Measurements from ENCODE around the gene UCP2. TPM values are rescaled to one million over a fixed set of nuclear protein-coding genes. Genes with fewer than 3 reads are reported as not detected.

UCP2 gene, protein sequence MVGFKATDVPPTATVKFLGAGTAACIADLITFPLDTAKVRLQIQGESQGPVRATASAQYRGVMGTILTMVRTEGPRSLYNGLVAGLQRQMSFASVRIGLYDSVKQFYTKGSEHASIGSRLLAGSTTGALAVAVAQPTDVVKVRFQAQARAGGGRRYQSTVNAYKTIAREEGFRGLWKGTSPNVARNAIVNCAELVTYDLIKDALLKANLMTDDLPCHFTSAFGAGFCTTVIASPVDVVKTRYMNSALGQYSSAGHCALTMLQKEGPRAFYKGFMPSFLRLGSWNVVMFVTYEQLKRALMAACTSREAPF
- total RNA-seq (2014; rRNA removed; shearing (Covaris generic)), result 13.7 and 27.2 TPM in 2 replicates

DNA sequence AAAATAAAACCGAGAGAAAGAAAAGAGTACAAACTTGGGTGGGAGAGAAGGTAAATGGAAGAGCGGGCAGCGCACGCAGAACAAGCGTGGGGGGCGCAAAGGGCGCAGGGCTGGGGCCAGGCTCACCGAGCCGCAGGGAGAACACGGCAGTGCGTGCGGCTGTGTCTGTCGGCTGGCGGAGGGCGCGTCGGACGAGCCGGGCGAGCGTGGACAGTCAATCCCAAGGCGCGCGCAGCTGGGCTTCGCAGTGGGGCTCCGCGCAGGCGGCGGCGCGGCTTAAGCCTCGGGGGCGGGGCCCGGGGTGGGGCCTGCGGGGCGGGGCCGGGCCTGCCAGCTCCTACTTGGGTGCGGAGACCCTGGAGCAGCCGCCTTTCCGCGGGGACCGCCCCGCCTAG, at the start of gene UCP2:
Gene UCP2 (minus strand): TSS at position 249 of the 395 bp plus-strand sequence. CDS start 4,465 bp downstream, outside the sequence.
- DNase-seq (ENCODE audit: low read depth), result peak; percentile 92

DNA sequence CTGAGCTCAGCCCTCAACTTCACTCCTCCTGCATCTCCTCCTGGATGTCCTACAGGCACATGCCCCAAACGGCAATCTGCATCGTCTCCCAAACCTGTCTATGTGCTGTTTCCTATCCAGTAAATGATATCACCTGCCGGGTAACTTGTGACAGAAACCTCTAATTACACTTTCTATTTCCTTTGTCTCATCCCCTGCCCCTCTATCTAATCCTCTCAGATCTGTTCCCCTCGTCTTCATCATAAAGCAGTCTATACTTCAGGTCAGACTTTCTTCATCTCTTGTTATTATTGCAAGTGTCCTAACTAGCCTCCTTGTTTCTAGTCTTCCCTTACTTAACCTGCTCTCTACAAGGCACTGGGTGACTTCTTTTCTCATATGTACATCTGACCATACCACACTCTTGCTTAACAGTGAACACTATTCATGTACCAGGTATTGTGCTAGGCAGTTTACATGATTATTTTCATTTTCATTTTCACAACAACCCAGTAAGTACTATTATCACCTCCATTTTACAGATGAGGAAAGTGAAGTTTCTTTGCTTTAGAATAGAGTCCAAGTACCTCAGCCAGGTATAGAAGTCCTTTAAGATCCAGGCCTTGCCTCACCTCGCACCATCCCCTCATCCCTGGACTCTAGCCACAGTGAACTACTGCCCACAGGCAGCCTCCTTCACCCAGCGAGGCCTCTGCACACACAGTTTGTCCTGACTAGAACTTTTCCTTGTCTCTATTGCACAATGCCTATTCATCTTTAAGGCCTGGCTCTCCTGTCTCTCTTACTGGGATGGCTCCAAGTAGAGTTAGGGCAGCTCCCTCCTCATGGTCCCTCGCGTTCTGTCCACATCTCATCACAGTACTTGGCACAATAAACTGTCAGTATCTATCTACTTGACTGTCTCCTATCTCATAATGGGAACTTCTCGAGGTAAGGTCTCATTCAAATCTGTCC, 48.4 kb upstream of the UCP2 start:
- no peak for DNase-seq (ENCODE audit: low read depth)

DNA sequence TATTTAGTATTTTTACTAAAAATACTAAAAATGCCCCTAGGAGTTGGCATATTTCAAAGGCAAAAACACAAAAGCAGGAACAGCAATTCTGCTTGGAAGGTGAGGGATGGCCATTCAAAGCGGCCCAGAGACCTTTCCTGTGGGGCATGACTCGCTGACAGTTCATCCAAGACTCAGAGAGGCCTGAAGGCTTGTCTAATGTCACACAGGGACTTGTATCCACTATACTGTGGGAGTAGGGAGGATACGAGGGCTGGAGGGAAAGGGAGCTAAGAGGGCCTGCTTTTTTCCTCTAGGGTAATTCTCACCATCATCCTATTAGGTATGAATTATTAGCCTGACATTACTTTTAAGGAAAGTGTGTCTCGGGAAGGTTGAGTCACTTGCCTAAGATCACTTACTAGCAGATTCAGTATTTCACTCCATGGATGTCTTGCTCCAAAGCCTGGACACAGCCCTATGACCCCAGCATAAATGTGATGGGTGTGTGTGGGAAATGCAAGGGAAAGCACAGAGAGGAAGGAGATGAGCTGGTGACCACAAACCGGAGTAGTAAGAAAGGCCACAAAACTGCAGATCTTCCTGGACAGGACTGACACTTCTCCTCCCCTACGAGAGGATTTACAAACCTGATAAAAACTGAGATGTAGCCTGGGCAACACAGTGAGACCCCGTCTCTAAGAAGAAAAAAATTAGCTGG, 43.0 kb upstream of the UCP2 start:
- DNase-seq (ENCODE audit: low read depth), result peak; percentile 41

DNA sequence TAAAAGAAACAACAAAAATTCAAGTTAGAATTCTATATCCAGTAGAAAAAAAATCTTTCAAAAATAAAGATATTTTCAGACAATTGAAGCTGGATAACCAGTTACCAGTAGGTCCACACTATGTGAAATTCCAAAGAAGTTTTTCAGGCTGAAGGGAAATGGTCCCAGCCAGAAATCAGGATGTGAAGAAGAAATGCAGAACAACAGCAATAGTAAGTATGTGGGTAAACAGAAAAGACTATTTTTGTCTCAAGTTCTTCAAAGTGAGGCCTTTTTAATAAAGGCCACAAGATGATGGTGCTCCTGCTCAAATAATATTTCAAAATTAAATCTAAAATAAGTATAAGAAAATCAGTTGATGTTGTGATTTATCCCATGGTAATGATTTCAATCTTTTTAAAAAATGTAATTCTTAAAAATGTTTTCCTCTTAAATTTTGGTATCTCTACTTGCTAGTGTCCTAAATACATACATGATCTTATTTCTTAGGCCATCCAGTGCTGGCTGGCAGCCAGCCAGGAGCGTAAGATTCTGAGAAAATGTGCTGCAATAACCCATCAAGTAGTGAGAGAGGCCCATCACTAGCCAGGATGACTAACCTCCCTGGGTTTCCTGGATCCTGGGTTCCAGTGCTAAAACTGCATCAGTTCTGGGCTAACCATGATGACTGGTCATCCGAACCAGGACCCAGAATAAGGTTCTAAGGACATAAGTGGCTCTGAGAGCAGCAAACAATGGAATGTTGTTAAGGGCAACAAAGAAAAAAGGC, 41.8 kb upstream of the UCP2 start:
- DNase-seq (ENCODE audit: low read depth), result peak; percentile 13

DNA sequence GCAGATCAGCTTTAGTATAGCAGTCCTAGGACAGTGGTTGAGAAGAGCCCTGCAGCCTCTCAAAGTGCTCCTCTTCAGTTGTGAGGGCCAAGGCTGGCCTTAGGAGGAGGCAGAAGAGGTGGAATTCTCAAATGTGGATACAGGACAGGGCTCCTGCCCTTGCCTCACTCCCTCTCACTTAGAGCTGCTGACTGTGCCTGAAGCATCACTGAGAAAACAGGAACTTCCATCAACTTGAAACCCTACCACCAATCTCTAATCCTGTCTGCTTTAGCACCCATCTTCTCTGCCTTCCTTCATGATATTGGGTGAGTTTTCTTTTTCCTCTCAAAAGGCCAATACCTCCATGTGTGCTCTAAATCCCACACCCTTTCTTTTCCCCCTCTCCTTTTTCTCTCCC, 40.6 kb upstream of the UCP2 start:
- no peak for DNase-seq (ENCODE audit: low read depth)

DNA sequence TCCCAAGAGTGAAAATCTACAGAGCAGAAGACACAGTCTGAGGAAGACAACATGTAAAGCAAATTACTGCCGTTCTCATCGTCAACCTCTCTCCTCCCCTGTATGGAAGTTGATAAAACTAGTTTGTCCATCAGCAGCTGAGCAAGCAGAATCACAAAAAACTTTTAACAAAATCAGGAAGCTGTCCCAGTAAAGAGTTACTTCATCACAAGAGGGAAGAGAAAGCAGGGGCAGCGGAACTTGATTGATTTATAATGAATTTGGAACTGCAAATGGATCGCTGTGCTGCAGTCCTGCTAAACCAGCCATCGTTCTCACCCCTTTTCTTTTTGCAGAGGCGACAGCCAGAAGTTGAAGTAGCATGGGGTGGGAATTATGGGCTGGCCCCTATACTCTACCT, 39.9 kb upstream of the UCP2 start:
- no peak for DNase-seq (ENCODE audit: low read depth)

DNA sequence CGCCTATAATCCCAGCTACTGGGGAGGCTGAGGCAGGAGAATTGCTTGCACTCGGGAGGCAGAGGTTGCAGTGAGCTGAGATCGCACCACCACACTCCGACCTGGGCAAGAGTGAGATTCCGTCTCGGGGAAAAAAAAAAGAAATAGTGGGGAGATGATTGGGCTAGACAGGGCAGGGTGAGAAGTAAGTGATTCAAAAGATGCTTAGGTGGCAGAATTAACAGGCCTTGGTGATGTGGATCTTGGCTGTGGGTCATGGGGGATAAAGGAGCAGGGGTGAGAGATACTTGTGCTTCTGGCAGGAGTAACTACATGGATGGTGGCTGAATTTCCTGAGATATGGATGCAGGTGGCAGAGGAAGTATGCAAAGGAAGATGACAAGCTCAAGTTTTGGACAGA, 39.4 kb upstream of the UCP2 start:
- no peak for DNase-seq (ENCODE audit: low read depth)

DNA sequence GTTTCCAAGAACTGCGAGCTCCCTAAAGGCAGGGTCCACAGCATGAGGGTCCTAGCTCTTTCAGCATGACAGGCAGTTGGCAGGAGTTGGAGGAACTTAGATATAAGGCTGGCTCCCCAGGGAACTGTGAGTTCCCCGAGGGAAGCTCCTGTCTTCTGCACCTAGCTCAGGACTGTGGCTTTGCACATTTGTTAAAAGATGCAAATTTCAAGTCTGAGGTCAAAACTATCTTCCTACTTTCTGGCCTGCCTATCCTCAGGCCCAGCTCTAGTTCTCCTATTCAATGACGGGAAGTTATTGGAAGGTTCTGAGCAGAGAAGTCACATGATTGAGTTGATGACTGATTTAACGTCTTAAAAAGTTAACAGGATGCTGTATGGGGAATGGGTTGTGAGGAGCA, 37.9 kb upstream of the UCP2 start:
- DNase-seq (ENCODE audit: low read depth), result no peak

DNA sequence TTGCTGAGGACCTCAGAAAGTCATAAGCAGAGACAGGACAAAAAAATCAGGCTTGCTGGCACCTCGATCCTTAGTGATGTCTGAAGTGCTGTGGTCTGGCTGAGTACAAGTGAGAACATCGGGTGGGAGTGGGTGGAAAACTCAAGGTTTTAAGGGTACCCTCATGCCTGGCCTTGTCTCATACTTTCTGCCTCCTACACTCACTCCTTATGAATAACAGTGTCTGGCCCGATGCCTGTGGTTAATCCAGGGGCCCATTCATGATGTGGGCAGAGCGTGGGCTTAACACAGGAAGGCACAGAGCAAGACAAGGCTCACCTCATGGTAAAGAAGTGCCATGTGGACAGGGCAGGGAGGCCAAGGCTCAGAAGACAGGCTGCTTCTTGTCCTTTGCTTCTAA, 37.2 kb upstream of the UCP2 start:
- peak; percentile 39 for DNase-seq (ENCODE audit: low read depth)

DNA sequence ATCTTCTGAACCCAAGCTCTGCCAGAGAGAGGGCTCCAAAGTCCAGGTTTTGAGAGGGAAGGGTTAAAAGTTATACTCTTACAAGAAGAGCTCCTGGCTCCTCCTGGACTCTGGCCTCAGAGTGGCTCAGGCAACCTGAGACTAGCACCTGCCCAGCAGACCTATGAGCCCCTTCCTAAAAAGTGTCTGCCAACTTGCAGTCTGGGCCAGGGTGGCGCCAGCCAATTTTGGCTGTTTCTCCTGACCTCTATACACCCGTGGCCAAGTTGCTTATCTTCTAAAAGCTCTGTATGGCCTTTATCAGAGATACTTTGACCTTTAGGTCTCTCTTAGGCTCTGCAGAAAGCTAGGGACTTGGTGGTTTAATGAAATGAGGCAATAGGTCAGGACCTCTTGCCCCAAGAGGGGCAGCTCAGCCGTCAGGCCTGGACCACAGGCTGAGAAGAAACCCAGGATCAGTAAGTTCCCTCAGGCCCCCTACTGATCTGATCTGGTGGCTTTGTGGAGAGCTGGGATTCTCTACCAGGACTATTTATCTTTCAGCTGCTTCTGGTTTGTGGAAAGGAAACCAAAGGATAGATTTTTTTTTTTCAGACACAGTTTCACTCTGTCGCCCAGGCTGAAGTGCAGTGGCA, 36.6 kb upstream of the UCP2 start:
- no peak for DNase-seq (ENCODE audit: low read depth)

DNA sequence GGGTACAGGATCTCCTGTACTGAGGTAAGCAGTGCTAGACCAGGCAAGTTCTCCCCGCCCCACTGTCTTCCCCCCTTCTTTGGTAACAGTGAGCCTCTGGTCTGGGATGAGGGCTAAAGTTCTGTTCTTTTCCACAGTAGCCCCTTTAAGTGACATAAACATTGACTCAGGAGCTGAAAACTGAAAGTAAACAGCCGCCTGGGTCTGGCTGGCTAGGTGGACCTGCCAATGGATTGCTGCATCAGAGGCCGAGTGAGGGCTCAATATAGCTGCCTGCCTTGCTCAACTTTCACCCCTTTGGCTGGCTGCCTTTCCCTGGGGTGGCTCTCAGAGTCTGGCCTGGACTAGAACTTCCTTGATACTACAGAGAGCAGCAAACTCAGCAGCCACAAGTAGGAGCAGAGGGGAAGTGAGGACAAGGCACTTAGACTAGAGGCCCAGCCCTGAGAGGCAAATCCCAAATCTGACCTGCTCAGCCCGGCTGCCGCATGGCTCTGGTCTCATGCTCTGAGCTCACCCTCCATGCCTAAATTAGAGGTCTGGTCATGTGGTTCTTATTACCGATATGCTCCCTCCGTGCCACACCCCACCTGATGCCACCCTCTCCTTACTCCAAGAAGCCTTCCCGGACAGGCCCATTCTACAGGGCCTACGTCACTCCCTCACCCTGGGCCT, 35.8 kb upstream of the UCP2 start:
- peak; percentile 66 for DNase-seq (ENCODE audit: low read depth)

DNA sequence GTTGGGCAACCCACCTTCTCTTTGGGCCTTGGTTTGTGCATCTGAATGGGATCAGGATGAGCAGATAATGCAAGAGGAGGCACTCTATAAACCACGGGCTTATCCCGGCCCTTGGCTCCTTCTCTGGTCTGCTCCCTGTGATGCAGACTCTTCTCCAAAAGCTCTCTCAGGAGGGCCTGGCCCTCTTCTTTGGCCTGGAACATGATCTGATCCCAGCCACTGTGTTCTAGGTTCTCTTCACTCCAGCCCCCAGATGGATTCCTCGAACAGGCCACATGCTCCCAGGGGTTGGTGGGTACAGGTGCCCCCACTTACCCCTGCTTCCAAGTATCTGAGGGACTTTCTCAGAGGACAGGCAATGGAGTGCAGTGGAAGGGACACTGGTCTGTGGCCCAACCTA, 35.0 kb upstream of the UCP2 start:
- DNase-seq (ENCODE audit: low read depth), result no peak

DNA sequence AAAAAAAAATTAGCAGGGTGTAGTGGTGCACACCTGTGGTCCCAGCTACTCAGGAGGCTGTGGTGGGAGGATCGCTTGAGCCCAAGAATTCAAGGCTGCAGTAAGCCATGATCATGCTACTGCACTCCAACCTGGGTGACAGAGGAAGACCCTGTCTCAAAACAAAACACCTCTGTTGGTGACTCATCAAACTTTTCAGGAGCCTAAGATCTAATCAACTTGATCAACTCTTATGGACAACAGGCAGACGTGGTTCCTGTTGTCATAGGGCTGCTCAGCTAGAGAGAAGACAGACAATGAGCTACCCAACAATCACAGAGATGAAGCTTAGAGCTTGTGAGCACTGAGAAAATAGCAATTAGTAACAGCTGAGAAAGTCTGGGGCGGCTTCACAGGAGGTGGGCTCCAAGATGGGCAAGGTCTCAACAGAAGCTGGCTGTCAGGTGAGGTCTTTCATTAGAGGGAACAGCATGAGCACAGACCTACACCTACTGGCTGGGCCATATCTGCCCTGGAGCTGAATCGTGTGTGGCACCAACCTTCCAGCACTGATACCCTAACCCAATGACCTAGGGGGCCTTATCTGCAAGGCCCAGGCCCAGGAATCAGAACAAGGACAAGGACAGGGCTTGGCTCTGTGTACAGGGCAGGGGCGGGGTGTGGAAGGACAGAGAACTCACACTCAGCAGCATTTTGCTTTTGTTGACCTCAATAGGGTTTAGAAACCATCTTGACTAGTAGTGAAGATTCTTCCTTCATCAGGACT, 33.5 kb upstream of the UCP2 start:
- no peak for DNase-seq (ENCODE audit: low read depth)

DNA sequence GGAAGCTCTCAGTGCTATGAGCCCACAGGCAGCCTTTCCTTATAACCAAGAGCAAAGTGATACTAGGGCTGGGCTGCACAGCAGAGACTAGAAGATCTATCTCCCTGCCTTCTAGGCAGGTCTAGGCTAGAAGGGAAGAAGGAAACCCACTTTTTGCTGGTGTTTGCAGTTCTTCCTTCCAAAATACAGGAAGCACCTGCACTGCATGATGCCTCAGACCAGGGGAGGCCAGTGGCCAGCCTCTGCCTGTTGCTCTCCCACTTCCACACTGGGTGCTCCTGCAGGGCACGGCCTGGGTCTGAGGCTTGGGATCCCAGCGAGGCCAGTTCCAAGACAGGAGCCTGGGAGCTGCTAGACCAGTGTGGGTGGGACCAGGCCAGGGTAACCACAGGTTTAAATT, 32.2 kb upstream of the UCP2 start:
- no peak for DNase-seq (ENCODE audit: low read depth)

DNA sequence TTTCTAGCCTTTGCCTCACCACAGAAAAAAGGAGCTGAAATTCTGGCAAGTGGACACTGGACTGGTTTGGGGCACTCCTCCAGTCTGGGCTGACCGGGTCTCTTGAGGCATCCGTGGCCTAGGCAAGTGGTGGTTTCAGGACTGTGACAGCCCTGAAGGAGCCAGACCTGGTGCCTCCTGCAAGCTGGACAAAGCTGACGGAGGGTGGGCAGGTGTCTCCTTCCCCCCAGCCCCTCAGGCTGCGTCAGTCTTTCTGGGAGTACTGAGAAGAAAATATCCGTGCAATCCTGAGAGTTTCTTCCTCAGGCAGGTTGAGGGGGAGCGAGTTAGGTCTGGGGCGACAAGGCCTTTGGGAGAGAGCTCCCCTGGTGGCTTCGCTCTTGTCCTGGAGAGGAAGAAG, 30.5 kb upstream of the UCP2 start:
- DNase-seq (ENCODE audit: low read depth), result no peak

DNA sequence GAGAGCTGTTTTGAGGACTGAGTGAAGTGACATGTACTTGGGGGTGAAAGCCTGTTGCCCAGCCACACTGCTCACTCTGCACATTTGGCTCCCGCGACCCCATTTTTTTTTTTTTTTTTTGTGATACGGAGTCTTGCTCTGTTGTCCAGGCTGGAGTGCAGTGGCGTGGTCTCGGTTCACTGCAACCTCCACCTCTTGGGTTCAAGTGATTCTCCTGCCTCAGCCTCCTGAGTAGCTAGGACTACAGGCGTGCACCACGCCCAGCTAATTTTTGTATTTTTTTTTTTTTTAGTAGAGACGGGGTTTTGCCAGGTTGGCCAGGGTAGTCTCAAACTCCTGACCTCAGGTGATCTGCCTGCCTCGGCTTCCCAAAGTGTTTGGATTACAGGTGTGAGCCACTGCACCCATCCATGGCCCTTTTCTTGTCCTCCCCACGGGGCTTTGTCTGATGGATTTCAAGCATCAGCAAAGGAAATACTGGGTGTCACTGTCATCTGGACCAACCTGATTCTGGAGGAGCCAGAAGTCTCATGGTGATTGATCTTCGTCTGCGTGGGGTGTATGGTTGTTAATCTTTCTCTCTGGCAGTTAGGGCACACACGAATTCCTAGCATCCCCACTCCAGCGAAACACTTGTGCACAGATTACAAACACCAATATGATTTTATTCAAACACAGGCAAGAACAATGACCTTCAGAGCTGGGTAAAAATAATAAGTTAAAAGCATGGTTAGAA, 29.6 kb upstream of the UCP2 start:
- no peak for DNase-seq (ENCODE audit: low read depth)

DNA sequence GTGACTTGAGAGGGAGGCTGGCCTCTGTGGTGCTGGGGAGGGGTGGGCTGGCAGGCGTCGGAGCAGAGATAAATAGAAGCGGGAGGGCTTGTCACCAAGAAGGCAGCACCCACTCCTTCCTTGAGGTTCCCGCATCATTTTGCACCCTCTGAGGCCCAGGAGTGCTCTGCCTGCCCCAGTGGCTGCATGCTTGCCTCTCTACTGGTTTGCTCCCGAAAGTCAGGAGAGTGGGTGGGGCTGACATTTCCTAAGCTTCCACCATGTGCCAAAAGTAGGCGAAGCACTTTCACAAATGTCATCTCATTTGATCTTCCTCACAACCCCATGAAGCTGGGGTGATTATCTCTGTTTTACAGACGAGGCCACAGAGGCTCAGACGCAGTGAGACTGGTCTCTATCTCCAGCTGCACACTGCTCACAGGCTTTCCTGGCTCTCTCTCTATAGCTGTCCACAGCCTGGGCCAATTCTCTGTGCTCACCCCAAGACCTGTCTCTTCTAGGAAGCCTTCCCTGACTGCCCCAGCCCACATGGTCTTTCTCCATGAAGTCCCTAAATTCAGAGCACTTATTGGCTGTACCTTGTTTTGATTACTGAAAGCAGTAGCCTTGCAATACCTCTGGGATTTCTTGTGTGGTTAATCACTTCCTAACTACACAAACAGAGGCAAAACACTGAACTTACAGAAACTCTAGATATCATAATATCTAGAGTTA, 28.9 kb upstream of the UCP2 start:
- DNase-seq (ENCODE audit: low read depth), result no peak
